ENCODE measurements around the gene SPAG6.
A peak's percentile ranks its signal among the peaks of the same experiment; 100 is the strongest.

The SPAG6 gene

GRCh38 chr10:22322641-22323160, 22.6 kb upstream of the SPAG6 start:
- no peak for DNase-seq

- DNase-seq, result no peak
These were observed 21.6 kb upstream of the SPAG6 start for GRCh38 chr10:22323538-22324305.

DNA sequence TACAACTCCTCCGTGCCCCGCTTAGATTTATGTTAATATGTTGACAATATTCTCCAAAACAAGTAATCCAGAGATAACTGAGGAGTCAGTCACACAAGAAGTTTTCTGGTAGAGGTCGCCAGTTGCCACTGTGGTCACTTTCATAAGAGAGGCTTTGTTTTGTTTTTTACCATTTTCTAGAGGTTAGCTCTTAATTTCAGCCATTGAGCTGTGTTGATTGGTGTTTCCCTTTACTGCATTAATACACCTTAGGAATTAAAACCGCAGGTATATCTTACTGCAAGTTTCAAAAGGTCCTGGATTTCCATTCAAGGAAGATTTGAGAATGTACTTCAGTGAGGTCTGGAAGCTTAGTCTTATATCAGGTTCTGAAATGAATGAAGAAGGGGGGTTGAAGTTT, 20.9 kb upstream of the SPAG6 start:
- DNase-seq, result no peak

DNA sequence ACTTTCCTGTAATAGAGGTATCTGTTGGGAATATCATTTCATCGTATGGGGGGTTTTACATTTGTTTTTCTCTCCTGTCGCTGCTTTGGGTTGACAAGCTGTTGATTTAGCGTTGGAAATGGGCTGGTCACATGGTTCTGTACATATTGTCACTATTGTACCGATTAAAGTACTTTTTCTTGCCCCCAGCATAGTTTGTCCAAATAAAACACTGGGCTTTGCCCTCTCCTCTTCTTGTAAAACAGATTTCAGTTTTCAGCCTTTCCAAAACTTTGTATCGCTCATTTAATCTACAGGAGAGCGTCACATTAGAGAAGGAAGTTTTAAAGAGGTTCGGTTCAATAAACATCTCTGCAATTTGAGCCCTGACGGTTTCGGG, 20.4 kb upstream of the SPAG6 start:
- no peak for DNase-seq

- peak in 3 of 4 experiments; percentile 24 to 55 (median 39) for DNase-seq
These were observed 19.8 kb upstream of the SPAG6 start for GRCh38 chr10:22325272-22326144.

DNA sequence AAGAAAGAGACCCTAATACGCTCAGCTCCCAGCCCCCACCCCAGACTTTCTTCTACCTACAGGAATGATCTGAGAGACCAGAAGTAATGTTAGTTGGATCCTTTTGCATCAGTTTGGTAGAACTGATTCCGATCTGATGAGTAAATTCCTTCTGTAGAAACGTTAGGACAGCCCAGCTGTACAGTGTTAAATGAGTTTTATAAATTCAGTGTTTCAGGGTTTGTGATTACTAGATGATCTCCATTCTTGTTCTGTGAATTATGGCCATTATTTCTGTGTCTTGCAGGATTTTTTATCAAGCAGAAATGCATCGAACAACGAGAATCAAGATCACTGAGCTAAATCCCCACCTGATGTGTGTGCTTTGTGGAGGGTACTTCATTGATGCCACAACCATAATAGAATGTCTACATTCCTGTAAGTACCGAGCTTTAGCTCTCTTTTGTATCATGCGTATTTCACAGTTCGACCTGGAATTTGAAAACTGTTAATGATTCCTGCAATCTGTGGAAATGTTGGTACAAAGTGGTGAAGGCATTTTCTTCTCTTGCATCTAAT, 19.1 kb upstream of the SPAG6 start:
- DNase-seq, result no peak

DNA sequence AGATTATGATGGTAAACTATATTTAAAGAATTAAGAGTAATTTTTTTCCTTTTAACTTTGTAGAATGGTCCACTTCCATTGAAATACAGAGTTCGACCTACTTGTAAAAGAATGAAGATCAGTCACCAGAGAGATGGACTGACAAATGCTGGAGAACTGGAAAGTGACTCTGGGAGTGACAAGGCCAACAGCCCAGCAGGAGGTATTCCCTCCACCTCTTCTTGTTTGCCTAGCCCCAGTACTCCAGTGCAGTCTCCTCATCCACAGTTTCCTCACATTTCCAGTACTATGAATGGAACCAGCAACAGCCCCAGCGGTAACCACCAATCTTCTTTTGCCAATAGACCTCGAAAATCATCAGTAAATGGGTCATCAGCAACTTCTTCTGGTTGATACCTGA, 16.1 kb upstream of the SPAG6 start:
- no peak for DNase-seq

DNA sequence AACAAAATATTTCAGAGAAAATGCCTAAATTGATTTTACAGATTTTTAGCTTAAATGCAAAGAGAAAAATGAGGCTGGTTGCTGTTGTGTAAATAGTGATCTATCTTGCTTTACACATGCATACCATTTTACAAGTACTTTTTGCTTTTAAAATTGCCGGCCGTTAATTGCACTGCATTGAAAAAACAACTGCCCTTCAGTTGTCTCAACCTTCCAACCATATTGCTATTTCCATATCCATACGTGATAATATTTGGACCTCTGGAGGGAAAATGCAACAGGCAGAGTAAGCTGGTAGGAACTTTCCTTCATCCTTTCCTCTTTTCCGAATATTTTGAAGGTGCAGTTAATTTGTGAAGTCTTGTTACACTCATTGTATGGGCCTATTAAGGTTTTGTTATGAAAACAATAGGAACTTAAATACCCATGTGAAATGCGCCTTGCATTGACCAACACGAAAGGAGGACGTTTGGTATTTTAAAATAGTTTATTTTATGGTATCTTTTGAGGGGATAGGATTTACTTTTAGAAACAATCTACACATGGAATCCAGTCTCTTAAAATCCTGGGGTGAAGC, 13.1 kb upstream of the SPAG6 start:
- DNase-seq, result no peak

DNA sequence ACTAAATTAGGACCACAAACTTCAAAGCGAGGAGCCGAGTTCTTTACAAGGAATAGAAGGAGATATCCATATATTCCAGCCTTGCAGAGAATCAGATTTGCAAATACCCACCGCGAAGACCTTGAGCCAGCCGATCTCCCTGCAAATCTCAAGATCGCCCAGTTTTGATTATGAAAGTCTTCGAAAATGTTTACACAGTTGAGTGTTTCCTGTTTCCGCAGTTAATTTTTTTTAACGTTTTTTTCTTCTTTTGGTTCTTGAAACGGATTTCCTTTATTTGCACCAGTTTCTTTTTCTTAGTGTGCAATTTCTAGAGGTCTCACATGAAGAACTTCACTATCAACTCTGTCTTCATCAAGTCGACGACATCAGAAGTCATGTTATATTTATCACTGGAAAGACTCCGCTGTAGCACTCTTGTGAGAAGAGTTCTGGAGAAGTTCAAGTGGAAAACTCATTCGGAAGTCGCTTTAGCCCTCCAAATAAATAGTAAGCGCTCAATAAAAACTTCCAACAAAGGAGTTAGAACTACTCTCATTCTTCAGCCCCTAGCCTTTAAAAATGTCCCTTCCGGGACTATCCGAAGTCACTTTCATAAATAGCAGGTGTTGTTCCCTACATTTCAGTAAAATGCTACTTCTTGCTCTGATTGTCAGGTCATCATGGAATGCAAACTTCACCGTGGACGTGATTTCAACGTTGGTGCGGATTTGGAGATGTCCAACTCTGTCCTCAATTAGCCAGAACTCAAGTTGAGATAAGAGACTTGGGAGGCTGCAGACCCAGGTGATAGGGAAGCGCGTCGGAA, 11.9 kb upstream of the SPAG6 start:
- no peak for DNase-seq

DNA sequence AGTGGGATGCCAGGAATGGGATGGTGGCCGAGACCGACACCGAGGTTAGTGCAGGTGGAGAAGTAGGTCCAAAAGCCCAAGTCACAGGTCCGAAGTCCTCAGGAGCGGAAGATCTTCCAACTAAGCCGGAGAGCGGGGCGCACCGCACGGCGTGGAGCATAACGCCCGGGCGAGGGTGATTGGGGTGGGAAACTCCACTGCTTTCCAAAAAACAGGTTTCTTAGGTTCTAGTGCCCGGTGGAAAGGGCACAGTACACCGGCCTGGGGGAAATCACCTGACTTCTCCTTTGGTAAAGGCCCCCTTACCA, 11.4 kb upstream of the SPAG6 start:
- DNase-seq, result no peak

- no peak for DNase-seq
These were observed 10.7 kb upstream of the SPAG6 start for GRCh38 chr10:22334414-22335172.

- peak in 3 of 4 experiments; percentile 26 to 46 (median 29) for DNase-seq
These were observed 9.9 kb upstream of the SPAG6 start for GRCh38 chr10:22335173-22335933.

- DNase-seq, result no peak
These were observed 7.0 kb upstream of the SPAG6 start for GRCh38 chr10:22338185-22338900.

GRCh38 chr10:22338931-22339330, 6.4 kb upstream of the SPAG6 start:
- DNase-seq, result no peak

GRCh38 chr10:22339761-22340328, 5.5 kb upstream of the SPAG6 start:
- DNase-seq, result no peak

DNA sequence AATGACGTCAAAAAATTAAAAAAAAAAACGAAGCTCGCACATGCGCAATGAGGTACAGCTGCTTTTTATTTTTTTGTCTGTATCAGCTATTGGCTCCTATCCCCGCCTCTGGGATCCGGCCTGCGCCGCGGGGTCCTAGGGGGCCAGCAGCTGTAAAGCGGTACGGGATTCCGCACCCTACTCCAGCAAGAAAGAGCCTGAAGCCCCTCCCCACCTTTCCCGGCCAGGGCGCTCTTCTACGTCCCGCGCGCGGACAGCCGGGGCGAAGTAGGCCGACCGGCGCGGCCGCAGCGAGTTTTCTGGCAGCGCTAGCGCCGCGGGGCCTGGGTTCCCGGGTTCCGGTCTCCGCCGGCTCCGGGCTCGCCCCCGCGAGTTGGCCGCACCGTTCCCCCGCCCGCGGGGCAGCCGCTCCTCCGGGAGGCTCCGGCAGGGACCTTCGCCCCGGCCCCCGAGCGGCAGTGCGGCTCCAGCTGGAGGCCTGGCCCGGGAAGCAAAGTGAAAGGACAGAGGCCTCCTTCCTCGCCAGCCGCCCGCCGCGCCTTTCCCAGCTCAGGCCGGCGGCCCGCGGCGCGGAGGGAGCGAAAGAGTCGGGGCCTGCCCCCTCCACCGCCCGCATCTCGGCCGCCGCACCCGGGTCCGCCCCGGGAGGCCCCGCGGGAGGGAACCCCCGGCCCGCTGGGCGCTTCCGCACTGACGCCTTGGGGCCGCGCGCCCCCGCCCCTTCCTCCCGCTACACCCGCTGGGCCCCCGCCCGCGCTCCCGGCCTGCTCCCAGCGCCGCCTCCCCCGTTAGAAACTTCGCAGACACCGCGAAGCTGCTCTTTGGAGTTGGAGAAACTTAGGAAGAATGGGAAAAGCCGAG, 4.7 kb upstream of the SPAG6 start:
- peak in 2 of 4 experiments; percentile 33 for DNase-seq

DNA sequence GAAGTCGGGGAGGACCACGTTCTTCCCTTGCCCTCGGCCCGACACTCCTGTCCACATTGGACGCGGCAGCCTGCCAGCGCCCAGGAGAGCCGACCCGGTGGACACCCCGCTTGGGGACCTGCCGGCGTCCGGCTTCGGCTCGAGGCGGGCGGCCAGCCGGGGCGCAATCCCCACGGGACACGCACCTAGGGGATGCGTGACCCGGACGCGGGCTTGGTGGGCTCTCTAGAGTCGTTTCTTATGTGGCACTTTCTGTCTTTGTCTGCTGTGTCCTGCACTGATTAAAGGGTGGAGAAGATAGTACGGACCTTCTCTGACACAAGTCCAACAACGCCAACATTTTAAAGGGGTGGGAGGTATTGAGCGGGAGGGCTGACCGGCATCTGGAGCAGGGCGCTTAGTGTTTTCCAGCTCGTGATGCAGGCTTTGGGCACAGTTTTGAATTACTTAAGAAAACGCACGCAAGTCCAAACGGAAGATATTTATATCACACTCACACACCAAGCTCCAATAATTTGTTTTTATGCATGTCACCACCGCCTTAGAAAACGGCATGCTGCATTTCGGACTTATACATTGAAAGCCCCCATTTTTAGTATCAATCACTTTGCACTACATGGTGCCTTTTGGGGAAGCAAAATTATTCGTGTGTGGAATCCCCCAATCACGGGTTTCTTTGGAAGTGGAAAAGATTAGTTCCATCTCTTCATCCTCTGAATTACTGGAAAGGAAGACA, 3.9 kb upstream of the SPAG6 start:
- DNase-seq, result no peak

- DNase-seq, result no peak
These were observed 3.4 kb upstream of the SPAG6 start for GRCh38 chr10:22341926-22342196.

Measured in activated CD4-positive, CD25-positive, alpha-beta regulatory T cell (primary cell).